Measurements from ENCODE around the gene KRT2. TPM values are rescaled to one million over a fixed set of nuclear protein-coding genes. Genes with fewer than 3 reads are reported as not detected.

The KRT2 gene
- total RNA-seq, 1 experiment from 2014 or later = not detected

DNA sequence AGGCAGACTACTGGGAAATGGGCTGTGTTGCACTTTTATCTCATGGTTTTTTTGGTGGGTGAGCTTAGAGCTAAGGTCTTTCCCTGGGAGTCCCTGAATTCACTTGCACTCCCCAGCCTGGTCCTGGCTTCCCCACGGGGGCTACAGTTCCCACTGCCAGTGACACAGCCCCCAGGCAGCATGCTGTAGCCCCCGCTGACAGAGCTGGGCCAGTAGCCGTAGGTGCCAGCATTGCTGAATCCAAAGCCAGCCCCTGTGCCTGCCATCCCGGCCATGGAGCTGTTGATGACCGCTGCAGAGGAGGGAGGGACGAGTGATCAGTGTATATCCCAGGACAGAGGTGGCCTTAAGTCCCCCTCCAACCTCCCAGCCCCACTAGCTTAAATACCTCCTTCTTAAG, 43.9 kb downstream of the KRT2 start:
- H3K9me2 ChIP-seq (ENCODE audit: insufficient read depth) = no peaks in the 10 kb centered on the region
- H3K4me3 ChIP-seq = no peak overlapping the region
- TF ChIP-seq, protein P1, sequence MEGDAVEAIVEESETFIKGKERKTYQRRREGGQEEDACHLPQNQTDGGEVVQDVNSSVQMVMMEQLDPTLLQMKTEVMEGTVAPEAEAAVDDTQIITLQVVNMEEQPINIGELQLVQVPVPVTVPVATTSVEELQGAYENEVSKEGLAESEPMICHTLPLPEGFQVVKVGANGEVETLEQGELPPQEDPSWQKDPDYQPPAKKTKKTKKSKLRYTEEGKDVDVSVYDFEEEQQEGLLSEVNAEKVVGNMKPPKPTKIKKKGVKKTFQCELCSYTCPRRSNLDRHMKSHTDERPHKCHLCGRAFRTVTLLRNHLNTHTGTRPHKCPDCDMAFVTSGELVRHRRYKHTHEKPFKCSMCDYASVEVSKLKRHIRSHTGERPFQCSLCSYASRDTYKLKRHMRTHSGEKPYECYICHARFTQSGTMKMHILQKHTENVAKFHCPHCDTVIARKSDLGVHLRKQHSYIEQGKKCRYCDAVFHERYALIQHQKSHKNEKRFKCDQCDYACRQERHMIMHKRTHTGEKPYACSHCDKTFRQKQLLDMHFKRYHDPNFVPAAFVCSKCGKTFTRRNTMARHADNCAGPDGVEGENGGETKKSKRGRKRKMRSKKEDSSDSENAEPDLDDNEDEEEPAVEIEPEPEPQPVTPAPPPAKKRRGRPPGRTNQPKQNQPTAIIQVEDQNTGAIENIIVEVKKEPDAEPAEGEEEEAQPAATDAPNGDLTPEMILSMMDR (conservative IDR thresholded peaks at IDR 0.05) = no peak
- no peak for TF ChIP-seq EZH2 (IDR thresholded peaks at IDR 0.05; ENCODE audit: low read depth)
- H2AFZ ChIP-seq = no peak overlapping the region
- no TSS peak for BruUV-seq (replicated peaks)
- POLR2A ChIA-PET (ENCODE audit: unreplicated experiment) = no interaction called here
- no peaks in the 10 kb centered on the region for H3K36me3 ChIP-seq (ENCODE audit: low read depth)
- no peaks in the 10 kb centered on the region for H3K27me3 ChIP-seq (ENCODE audit: insufficient read depth, low read depth)
- no peak overlapping the region for H3K27ac ChIP-seq
- intact Hi-C loops (cut with micrococcal nuclease; ENCODE audit: unreplicated experiment) = no loop called here
- H4K20me1 ChIP-seq (ENCODE audit: insufficient read depth) = no peaks in the 10 kb centered on the region
- H3K9me3 ChIP-seq (ENCODE audit: insufficient read depth, low read depth) = no peaks in the 10 kb centered on the region
- DNase-seq = no peak
- CTCF ChIA-PET = no interaction called here
- no peak overlapping the region for H3K4me2 ChIP-seq
- no peaks in the 10 kb centered on the region for H3K79me2 ChIP-seq (ENCODE audit: low read depth)
- H3K4me1 ChIP-seq (replicated peaks; ENCODE audit: insufficient read depth) = no peaks in the 10 kb centered on the region
- no peaks in the 10 kb centered on the region for H3F3A ChIP-seq (ENCODE audit: insufficient read depth, low read depth)

DNA sequence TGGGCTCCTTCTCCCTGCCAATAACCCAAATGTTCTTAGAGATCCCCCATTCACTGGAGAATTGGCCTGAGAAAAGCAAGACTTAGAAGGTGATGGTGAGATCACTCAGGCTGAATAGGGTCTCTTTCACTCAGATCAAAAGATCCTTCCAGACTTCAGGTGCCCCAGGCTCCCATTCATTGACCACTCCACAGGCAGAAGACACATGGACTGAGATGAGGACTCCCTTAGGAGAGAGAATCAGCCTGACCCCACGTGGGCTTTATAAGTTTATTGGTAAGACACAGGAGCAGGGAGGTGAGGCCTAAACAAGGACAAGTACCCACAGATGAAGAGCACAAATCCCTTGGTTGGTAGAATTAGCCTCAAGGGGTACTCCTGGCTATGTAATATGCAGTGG, 44.7 kb downstream of the KRT2 start:
- H3K4me3 ChIP-seq = no peak overlapping the region
- H3K27ac ChIP-seq = no peak overlapping the region
- no peaks in the 10 kb centered on the region for H3K36me3 ChIP-seq (ENCODE audit: low read depth)
- H2AFZ ChIP-seq = no peak overlapping the region
- no peaks in the 10 kb centered on the region for H4K20me1 ChIP-seq (ENCODE audit: insufficient read depth)
- TF ChIP-seq, protein P1 (conservative IDR thresholded peaks at IDR 0.05) = no peak
- no peak for TF ChIP-seq EZH2 (IDR thresholded peaks at IDR 0.05; ENCODE audit: low read depth)
- H3K79me2 ChIP-seq (ENCODE audit: low read depth) = no peaks in the 10 kb centered on the region
- no peaks in the 10 kb centered on the region for H3K9me3 ChIP-seq (ENCODE audit: insufficient read depth, low read depth)
- no peaks in the 10 kb centered on the region for H3K4me1 ChIP-seq (replicated peaks; ENCODE audit: insufficient read depth)
- no peak for DNase-seq
- H3K27me3 ChIP-seq (ENCODE audit: insufficient read depth, low read depth) = no peaks in the 10 kb centered on the region
- POLR2A ChIA-PET (ENCODE audit: unreplicated experiment) = no interaction called here
- no peaks in the 10 kb centered on the region for H3F3A ChIP-seq (ENCODE audit: insufficient read depth, low read depth)
- intact Hi-C loops (cut with micrococcal nuclease; ENCODE audit: unreplicated experiment) = no loop called here
- CTCF ChIA-PET = no interaction called here
- no TSS peak for BruUV-seq (replicated peaks)
- no peaks in the 10 kb centered on the region for H3K9me2 ChIP-seq (ENCODE audit: insufficient read depth)
- no peak overlapping the region for H3K4me2 ChIP-seq

DNA sequence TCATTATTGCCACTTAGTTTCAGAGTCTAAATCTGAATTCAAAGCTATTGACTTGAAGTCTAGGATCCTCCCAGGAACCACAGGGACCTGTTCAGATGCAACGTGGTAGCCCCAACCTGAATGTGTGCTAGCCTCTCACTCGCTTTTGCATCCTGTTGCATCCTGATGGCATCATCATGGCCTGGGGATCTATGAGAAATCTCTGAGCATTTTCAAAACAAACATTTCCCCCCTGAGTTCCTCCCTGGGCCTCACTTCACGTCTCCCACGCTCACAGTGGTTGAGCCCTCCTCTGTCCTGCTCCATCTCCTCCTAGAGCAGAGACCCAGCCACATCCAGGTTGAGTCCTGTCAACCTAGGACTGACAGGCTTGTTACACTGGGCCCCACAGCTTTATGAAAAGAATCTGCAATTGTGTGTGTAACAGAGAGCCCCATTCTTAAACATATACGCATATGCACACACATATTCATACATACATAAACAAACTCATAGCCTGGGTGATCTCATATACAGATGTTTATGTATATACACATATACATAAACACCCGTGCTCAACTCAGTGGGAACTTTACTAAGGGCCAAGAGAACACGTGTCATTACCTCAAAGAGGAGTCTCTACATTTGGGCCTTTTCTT, 45.3 kb downstream of the KRT2 start:
- intact Hi-C loops (cut with micrococcal nuclease; ENCODE audit: unreplicated experiment) = no loop called here
- no peaks in the 10 kb centered on the region for H4K20me1 ChIP-seq (ENCODE audit: insufficient read depth)
- H3K4me1 ChIP-seq (replicated peaks; ENCODE audit: insufficient read depth) = no peaks in the 10 kb centered on the region
- H3K4me2 ChIP-seq = no peak overlapping the region
- CTCF ChIA-PET = no interaction called here
- no peak for TF ChIP-seq EZH2 (IDR thresholded peaks at IDR 0.05; ENCODE audit: low read depth)
- TF ChIP-seq, protein P1 (conservative IDR thresholded peaks at IDR 0.05) = no peak
- H3K4me3 ChIP-seq = no peak overlapping the region
- no peak overlapping the region for H3K27ac ChIP-seq
- no peaks in the 10 kb centered on the region for H3F3A ChIP-seq (ENCODE audit: insufficient read depth, low read depth)
- no peaks in the 10 kb centered on the region for H3K27me3 ChIP-seq (ENCODE audit: insufficient read depth, low read depth)
- no peaks in the 10 kb centered on the region for H3K36me3 ChIP-seq (ENCODE audit: low read depth)
- H3K79me2 ChIP-seq (ENCODE audit: low read depth) = no peaks in the 10 kb centered on the region
- no TSS peak for BruUV-seq (replicated peaks)
- no peak for DNase-seq
- H3K9me2 ChIP-seq (ENCODE audit: insufficient read depth) = no peaks in the 10 kb centered on the region
- H2AFZ ChIP-seq = no peak overlapping the region
- POLR2A ChIA-PET (ENCODE audit: unreplicated experiment) = no interaction called here
- no peaks in the 10 kb centered on the region for H3K9me3 ChIP-seq (ENCODE audit: insufficient read depth, low read depth)
